ENCODE results near the gene PHF1.

The PHF1 gene

DNA sequence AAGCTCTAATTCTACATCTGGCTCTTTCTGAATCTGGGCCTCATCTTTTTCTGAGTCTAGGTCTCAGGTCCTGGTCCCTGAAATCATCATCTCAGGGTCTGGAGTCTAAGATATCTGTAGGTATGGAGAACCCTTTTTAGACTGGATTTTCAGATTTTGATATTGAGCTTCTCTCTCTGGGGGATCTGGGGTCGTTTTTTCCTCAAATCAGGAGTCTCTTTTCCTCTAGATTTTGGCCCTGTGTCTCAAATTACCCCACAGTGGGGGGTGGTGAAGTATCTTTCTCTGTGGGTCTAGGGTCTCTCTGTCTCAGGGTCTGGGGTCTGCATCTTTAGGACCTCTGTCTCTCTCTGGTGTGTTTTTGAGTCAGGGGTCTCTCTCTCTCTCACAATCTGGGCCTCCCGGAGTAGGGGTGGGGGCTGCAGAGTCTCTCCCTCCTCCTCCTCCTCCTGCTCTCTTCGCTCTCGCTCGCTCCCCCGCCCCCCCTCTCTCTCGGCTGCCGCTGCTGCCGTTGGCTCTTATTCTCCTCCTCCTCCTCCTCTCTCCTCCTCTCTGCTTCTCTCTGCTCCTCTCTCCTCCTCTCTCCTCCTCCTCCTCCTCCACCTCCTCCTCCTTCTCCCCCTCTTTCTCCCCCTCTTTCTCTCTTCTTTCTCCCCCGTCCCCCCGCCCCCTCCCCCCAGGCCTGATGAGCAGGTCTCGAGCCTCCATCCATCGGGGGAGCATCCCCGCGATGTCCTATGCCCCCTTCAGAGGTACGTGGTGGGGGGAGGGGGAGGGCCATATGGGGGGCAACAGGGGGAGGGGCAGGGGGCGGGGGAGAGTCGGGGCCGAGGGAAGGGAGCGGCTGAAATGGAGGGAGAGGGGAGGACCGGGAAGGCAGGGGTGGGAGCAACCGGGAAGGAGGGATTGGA is 9.0 kb downstream of the PHF1 start, which contains the start of gene SYNGAP1:
SYNGAP1 (plus strand) TSS at position 486 of the 911 bp plus-strand sequence; CDS start at position 686, 200 bp downstream.
- DNase-seq: peak; percentile 70
- no peaks in the 10 kb centered on the region for H3K9me3 Mint-ChIP-seq

DNA sequence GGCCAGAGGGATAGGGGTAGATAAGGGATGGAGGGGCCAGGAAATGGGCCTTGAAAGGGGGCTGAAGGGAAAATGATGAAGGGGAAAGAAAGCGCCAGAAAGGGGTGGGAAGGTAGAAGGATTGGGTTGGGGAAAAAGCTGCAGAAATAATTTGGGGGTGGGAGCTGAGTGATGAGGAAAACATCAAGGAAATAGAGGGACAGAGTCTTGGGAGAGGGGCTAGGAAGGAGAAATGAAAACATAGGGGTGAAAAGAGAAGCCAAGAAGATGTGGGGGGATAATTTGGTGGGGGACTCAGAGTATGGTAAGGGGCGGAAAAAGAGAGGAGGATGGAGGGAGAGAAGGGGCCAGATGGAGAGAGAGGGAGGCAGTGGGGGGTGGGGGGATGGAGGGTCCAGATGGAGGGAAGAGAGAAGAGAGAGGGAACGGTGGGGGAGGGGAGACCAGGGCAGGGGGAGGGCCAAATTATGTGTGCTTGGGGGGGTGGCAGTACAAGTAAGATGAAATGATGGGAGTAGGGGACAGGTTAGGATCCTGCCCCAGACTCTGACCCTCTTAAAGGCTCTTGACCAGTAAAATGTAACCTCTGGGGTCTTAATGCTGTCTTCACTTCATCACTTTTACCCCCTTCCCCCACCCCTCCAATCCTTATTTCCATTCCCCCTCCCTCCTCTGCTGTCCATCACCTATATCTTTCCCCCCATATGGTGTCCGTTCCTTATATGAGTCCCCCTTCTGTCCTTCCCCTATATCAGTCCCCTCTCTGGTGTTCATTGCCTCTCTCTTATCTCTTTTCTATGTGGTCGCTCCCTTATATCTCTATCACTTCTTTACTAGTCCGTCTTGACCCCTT is 9.9 kb downstream of the PHF1 start:
- Mint-ChIP-seq H3K36me3 (ENCODE audit: low read depth) (peaks cover 25% of the 10 kb centered on the region), H3K4me1 (ENCODE audit: low read depth) (peaks cover 66% of the 10 kb centered on the region), H3K4me3 (peak overlapping the region; percentile 42), H3K27me3 (no peaks in the 10 kb centered on the region), H3K27ac (no peak overlapping the region), H3K9me3 (no peaks in the 10 kb centered on the region)
- no peak for DNase-seq

More for the DNA sequence above, 9.0 kb downstream of the PHF1 start, which contains the start of gene SYNGAP1:
- peak within 1 kb of the TSS; percentile 96 for H3K4me3 Mint-ChIP-seq
- H3K27me3 Mint-ChIP-seq: no peaks in the 10 kb centered on the region
- peak within 1 kb of the TSS; percentile 99 for H3K27ac Mint-ChIP-seq
- peaks cover 29% of the 10 kb centered on the region for H3K36me3 Mint-ChIP-seq (ENCODE audit: low read depth)
- peaks cover 68% of the 10 kb centered on the region for H3K4me1 Mint-ChIP-seq (ENCODE audit: low read depth)

DNA sequence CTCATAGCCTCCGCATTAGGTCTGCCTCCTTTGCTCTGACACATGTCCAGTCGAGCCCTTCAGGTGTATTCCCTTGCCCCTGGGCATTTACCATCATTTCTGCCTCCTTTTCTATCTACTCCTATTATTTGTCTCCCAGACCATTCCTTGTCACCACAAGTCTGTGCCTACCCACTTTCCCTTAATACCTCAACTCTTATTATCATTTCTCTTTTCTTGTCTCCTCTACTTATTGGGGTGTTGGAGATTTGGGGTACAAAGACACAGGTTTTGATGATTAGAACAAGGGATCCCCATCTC is 10.5 kb downstream of the PHF1 start:
- Mint-ChIP-seq H3K27me3 (no peaks in the 10 kb centered on the region), H3K36me3 (ENCODE audit: low read depth) (peaks cover 19% of the 10 kb centered on the region), H3K27ac (no peak overlapping the region), H3K4me1 (ENCODE audit: low read depth) (peaks cover 63% of the 10 kb centered on the region), H3K4me3 (no peak overlapping the region), H3K9me3 (no peaks in the 10 kb centered on the region)
- DNase-seq: no peak

GRCh38 chr6:33423777-33424176 is 13.0 kb downstream of the PHF1 start:
- peaks cover 63% of the 10 kb centered on the region for H3K4me1 Mint-ChIP-seq (ENCODE audit: low read depth)
- peak overlapping the region; percentile 96 for H3K27ac Mint-ChIP-seq
- H3K9me3 Mint-ChIP-seq: no peaks in the 10 kb centered on the region
- no peaks in the 10 kb centered on the region for H3K27me3 Mint-ChIP-seq
- peaks cover 7% of the 10 kb centered on the region for H3K36me3 Mint-ChIP-seq (ENCODE audit: low read depth)
- DNase-seq: no peak
- peak overlapping the region; percentile 86 for H3K4me3 Mint-ChIP-seq

- no peaks in the 10 kb centered on the region for H3K27me3 Mint-ChIP-seq
- peak overlapping the region; percentile 86 for H3K4me3 Mint-ChIP-seq
- H3K36me3 Mint-ChIP-seq (ENCODE audit: low read depth): peaks cover 7% of the 10 kb centered on the region
- no peak for DNase-seq
- no peaks in the 10 kb centered on the region for H3K9me3 Mint-ChIP-seq
- peaks cover 65% of the 10 kb centered on the region for H3K4me1 Mint-ChIP-seq (ENCODE audit: low read depth)
- peak overlapping the region; percentile 96 for H3K27ac Mint-ChIP-seq
Measured at GRCh38 chr6:33424855-33425667, 14.2 kb downstream of the PHF1 start.

DNA sequence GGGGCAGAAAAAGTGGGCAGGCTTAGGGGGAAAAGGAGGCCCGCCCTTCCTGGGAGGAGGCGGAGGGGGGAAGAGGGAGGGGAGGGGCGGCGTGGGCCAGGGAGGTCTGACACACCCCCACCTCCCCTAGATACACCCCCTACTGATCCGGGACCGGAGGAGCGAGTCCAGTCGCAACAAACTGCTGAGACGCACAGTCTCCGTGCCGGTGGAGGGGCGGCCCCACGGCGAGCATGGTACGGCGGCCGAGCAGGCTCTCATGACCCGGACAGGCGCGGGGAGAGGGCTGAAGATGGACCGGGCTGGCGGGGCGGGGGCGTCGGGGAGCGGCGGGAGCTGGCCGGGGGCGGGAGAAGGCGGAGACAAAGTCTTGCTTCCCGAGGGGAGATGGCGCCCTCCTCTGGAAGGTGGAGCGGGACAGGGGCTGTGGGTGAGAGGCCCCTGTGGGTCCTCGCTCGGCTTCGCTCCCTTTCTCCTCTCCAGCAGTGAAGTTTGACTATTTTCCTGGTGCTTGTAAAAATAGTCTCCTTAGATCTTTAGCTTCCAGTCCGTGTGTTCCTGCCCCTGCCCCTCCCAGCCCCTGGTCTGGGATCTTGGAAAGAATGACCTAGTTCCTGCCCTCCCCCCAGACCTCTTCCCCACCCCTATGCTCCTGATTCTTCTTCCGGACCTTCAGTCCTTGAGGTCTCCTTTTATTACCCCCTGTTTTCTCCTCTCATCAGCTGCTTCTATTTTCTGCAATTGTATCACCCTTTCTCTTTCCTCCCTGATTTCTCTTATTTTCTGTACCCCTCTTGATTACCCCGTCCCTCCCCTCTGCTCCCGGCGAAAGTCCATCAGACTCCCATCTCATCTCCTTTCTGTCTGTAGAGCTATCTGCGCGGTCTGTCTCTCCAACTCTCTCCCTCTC is 15.1 kb downstream of the PHF1 start:
- Mint-ChIP-seq H3K36me3 (ENCODE audit: low read depth) (peaks cover 7% of the 10 kb centered on the region), H3K9me3 (no peaks in the 10 kb centered on the region), H3K4me3 (peak overlapping the region; percentile 86), H3K27ac (peak overlapping the region; percentile 96), H3K4me1 (ENCODE audit: low read depth) (peaks cover 72% of the 10 kb centered on the region), H3K27me3 (no peaks in the 10 kb centered on the region)
- peak; percentile 87 for DNase-seq

DNA sequence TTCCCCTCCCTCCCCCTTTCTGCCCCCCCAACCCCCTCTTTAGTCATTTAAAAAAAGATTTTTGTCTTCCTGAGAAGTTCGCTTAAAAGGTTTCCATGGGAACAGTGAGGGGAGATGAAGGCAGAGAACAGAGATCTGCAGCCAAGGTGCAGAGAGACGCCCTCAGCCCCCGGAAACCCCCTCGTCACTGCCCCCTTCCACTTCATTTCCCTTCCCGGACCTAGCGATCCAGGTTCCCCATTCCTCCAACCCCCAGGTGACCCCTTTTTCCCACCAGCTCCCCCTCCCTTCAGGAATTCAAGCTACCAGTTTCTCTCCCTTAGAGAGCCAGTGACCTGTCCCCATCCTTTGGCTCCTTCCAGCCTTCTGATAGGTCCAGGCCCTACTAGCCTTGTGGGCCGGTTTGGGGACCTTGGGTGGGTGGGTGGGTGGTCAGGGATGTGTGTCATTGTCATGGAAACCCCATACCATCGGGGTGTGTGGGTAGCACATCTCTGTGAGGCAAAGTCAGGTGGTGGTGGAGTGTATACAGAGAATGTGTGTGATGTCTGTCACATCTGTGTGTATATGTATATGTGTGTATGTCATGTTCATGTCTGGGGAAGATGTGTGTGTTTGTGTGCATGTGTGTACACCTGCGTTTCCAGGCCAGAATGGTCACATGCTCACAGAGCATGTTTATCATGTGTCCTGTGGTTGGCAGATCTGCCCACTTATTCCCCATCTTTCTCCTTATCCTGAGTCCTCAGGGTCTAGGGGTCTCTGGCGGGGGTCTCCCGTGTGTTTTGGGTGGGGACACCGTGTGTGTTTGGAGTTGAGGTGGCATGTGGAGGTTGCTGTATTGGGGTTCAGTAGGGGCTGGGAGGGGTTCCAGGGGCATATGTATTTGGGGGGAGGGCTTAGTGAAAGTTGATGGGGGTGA is 16.0 kb downstream of the PHF1 start:
- Mint-ChIP-seq H3K27ac (peak overlapping the region; percentile 96), H3K4me3 (peak overlapping the region; percentile 86), H3K9me3 (no peaks in the 10 kb centered on the region), H3K4me1 (ENCODE audit: low read depth) (peaks cover 70% of the 10 kb centered on the region), H3K27me3 (no peaks in the 10 kb centered on the region), H3K36me3 (ENCODE audit: low read depth) (peaks cover 7% of the 10 kb centered on the region)
- DNase-seq: peak; percentile 53

- DNase-seq: peak; percentile 74
- Mint-ChIP-seq H3K27ac (peak overlapping the region; percentile 96), H3K4me1 (ENCODE audit: low read depth) (peaks cover 78% of the 10 kb centered on the region), H3K9me3 (no peaks in the 10 kb centered on the region), H3K4me3 (peak overlapping the region; percentile 92), H3K27me3 (no peaks in the 10 kb centered on the region), H3K36me3 (ENCODE audit: low read depth) (peaks cover 12% of the 10 kb centered on the region)
Measured at GRCh38 chr6:33427585-33428223, 16.9 kb downstream of the PHF1 start.

DNA sequence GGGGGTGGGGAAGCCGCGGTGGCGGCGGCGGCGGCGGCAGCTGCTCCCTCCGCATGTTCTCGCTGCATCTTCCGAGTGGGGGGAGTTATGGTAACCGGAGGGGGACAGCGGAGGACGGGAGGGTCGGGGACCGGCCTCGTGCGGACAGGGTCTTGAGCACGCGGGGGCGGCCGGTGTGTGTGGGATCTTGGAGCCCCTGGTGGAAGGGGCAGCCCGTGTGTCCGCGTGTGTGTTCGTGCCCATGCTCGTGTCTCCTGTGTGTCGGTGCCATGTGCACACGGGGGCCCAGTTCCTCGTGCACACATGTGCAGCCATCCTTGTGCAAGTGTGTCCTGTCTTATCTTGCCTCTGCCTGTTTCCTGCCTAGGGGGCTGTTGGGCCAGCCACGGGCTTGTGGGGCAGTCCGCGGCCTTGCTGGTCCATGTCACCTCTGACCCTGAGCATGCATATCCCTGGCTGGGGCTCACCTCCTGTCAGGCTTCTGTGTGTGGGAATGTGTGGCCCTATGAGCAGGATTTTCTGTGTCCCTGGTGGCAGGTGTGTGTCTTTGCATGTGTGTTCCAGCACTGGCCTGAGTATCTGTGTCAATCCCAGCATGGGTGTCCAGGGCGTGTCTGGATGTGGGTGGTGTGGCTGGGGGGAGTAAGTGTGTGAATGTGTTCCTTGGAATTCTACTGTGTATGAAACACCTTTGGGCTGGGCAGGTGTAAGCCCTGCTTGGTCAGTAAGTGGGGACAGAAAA is 17.6 kb downstream of the PHF1 start:
- H3K27ac Mint-ChIP-seq: peak overlapping the region; percentile 96
- peaks cover 17% of the 10 kb centered on the region for H3K36me3 Mint-ChIP-seq (ENCODE audit: low read depth)
- peak; percentile 70 for DNase-seq
- H3K9me3 Mint-ChIP-seq: no peaks in the 10 kb centered on the region
- peaks cover 82% of the 10 kb centered on the region for H3K4me1 Mint-ChIP-seq (ENCODE audit: low read depth)
- H3K4me3 Mint-ChIP-seq: peak overlapping the region; percentile 92
- H3K27me3 Mint-ChIP-seq: no peaks in the 10 kb centered on the region

GRCh38 chr6:33428966-33429749 is 18.3 kb downstream of the PHF1 start:
- Mint-ChIP-seq H3K27ac (peak overlapping the region; percentile 96), H3K4me1 (ENCODE audit: low read depth) (peaks cover 76% of the 10 kb centered on the region), H3K4me3 (peak overlapping the region; percentile 92), H3K36me3 (ENCODE audit: low read depth) (peaks cover 17% of the 10 kb centered on the region), H3K9me3 (no peaks in the 10 kb centered on the region), H3K27me3 (no peaks in the 10 kb centered on the region)
- DNase-seq: no peak

DNA sequence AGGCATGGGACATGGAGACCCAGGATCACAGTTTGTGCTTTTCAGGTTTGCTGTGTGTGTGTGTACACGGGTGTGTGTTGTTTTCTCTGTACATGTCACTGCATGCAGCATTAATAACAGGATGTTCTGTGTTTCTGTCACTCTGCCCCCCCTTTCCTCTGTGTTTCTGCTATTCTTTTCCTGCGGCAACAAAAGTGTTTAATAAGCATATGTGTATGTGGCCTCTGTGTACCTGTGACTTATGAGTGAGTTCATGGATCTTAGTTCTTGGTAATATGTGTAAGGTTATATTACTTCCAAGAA is 18.9 kb downstream of the PHF1 start:
- no peaks in the 10 kb centered on the region for H3K27me3 Mint-ChIP-seq
- peak overlapping the region; percentile 92 for H3K4me3 Mint-ChIP-seq
- DNase-seq: no peak
- H3K4me1 Mint-ChIP-seq (ENCODE audit: low read depth): peaks cover 70% of the 10 kb centered on the region
- H3K27ac Mint-ChIP-seq: peak overlapping the region; percentile 96
- no peaks in the 10 kb centered on the region for H3K9me3 Mint-ChIP-seq
- peaks cover 17% of the 10 kb centered on the region for H3K36me3 Mint-ChIP-seq (ENCODE audit: low read depth)

All from activated T-cell treated with anti-CD3 and anti-CD28 coated beads, Interleukin-2, amount 50 U/mL, for 24 hours (primary cell).